Prostate gland (tissue), 2 donors: ENCODE measurements around the gene TXNL1.

Experiments used
- CTCF ChIP-seq, 4 experiments: fragments of 200-600 bp in 2 of 4; fragments of 450-650 bp in 2 of 4; sonication (generic) in 2 of 4; IDR thresholded peaks; 1 replicate in 3 of 4; 2 replicates in 1 of 4; pipeline ENCODE4 v1.5.1; 2016 to 2019; ENCODE audit warnings: antibody characterized with exemption in 4 of 4, mild to moderate bottlenecking in 2 of 4, moderate library complexity in 2 of 4
- POLR2A ChIP-seq: fragments of 450-650 bp; IDR thresholded peaks from one replicate; pipeline ENCODE4 v1.6.1; 2016; ENCODE audit warnings: antibody characterized with exemption, mild to moderate bottlenecking
- POLR2AphosphoS5 ChIP-seq: sonication (generic); formaldehyde crosslinking; IDR thresholded peaks from one replicate; pipeline ENCODE4 v1.6.1; 2017; ENCODE audit warnings: antibody characterized with exemption

- TF ChIP-seq POLR2AphosphoS5 (no peak), POLR2A (no peak), CTCF (IDR thresholded peaks at IDR 0.05) (no peak)
Observed at GRCh38 chr18:56565046-56565445, 73.3 kb downstream of the TXNL1 start.
